ENCODE measurements around the gene GAB1.
A peak's percentile ranks its signal among the peaks of the same experiment; 100 is the strongest.

The GAB1 gene

DNA sequence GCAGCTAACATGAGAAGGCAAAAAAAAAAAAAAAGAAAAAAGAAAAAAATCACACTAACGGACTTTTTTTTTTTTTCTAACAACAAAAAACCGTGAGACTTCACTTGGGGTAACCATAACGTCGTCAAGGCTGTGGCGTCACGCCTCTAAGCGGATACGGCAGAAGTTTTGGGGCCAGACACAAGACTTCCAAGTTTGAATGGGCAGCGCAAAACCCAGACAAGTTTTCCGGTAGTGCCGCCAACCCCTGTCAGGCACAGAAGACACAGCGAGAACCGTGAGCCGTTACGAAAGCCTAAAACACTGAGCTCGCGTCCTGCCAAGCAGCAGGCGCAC, 176.3 kb downstream of the GAB1 start:
- ChIA-PET CTCF (interaction anchor here (0.6 kb wide), 1 partner anchor 611 kb away, joined by 4 read pairs; no protein-coding TSS in a partner anchor), POLR2A (interaction anchor here (0.6 to 1.2 kb wide), 6 partner anchors 10 to 528 kb away, joined by 3 to 6 read pairs (median 4); partner anchors contain the start of gene GAB1)
- no peaks in the 10 kb centered on the region for H3K4me1 ChIP-seq (ENCODE audit: control insufficient read depth, insufficient read depth, low read length)
- H3K4me3 ChIP-seq (ENCODE audit: low read depth, low read length) = peak overlapping the region; percentile 40
- H3K27ac ChIP-seq (ENCODE audit: extremely low read depth, low read depth, low read length) = no peak overlapping the region
- H3K36me3 ChIP-seq (ENCODE audit: control insufficient read depth in 2 of 2, insufficient read depth in 1 of 2, low read length in 2 of 2) = peaks cover 0 to 18% of the 10 kb centered on the region in 2 experiments; a peak in 2 of 3 replicates
- H3K9me3 ChIP-seq (ENCODE audit: control insufficient read depth, insufficient read depth, low read depth, low read length) = no peaks in the 10 kb centered on the region
- TF ChIP-seq BCL11B (tag by site-specific recombination; IDR thresholded peaks at IDR 0.05; ENCODE audit: low read depth) (no peak), ZNF561 (tag by site-specific recombination; IDR thresholded peaks at IDR 0.05; ENCODE audit: borderline replicate concordance) (no peak), ZNF645 (tag by site-specific recombination; IDR thresholded peaks at IDR 0.05) (no peak), IKZF3 (tag by site-specific recombination; IDR thresholded peaks at IDR 0.05) (no peak), ZNF335 (tag by site-specific recombination; conservative IDR thresholded peaks at IDR 0.05) (peak; percentile 79), ZNF174 (tag by site-specific recombination; IDR thresholded peaks at IDR 0.05) (no peak), SCRT2 (tag by site-specific recombination; IDR thresholded peaks at IDR 0.05) (no peak), ZNF629 (tag by site-specific recombination; IDR thresholded peaks at IDR 0.05) (peak; percentile 89), ZNF214 (tag by site-specific recombination; IDR thresholded peaks at IDR 0.05; ENCODE audit: borderline replicate concordance) (no peak), ZNF140 (tag by site-specific recombination; IDR thresholded peaks at IDR 0.05) (no peak), RBAK (tag by site-specific recombination; IDR thresholded peaks at IDR 0.05) (no peak), ZNF664 (tag by site-specific recombination; IDR thresholded peaks at IDR 0.05) (no peak), ZNF362 (tag by site-specific recombination; IDR thresholded peaks at IDR 0.05) (peak; percentile 87), ZNF311 (tag by site-specific recombination; IDR thresholded peaks at IDR 0.05; ENCODE audit: borderline replicate concordance) (no peak), ZNF18 (tag by site-specific recombination; IDR thresholded peaks at IDR 0.05) (no peak), ZNF830 (tag by site-specific recombination; IDR thresholded peaks at IDR 0.05; ENCODE audit: low read depth) (no peak), FEZF1 (tag by site-specific recombination; IDR thresholded peaks at IDR 0.05) (no peak), TRIM28 (IDR thresholded peaks at IDR 0.05; ENCODE audit: borderline replicate concordance, low read length) (no peak), ZNF692 (tag by site-specific recombination; IDR thresholded peaks at IDR 0.05) (no peak), ZBTB20 (tag by site-specific recombination; IDR thresholded peaks at IDR 0.05) (no peak), EGR2 (tag by site-specific recombination; IDR thresholded peaks at IDR 0.05; ENCODE audit: low read depth) (no peak), ZSCAN23 (tag by site-specific recombination; IDR thresholded peaks at IDR 0.05) (no peak), ZBTB17 (tag by site-specific recombination; IDR thresholded peaks at IDR 0.05) (no peak)
- TF ChIP-seq, protein P1, sequence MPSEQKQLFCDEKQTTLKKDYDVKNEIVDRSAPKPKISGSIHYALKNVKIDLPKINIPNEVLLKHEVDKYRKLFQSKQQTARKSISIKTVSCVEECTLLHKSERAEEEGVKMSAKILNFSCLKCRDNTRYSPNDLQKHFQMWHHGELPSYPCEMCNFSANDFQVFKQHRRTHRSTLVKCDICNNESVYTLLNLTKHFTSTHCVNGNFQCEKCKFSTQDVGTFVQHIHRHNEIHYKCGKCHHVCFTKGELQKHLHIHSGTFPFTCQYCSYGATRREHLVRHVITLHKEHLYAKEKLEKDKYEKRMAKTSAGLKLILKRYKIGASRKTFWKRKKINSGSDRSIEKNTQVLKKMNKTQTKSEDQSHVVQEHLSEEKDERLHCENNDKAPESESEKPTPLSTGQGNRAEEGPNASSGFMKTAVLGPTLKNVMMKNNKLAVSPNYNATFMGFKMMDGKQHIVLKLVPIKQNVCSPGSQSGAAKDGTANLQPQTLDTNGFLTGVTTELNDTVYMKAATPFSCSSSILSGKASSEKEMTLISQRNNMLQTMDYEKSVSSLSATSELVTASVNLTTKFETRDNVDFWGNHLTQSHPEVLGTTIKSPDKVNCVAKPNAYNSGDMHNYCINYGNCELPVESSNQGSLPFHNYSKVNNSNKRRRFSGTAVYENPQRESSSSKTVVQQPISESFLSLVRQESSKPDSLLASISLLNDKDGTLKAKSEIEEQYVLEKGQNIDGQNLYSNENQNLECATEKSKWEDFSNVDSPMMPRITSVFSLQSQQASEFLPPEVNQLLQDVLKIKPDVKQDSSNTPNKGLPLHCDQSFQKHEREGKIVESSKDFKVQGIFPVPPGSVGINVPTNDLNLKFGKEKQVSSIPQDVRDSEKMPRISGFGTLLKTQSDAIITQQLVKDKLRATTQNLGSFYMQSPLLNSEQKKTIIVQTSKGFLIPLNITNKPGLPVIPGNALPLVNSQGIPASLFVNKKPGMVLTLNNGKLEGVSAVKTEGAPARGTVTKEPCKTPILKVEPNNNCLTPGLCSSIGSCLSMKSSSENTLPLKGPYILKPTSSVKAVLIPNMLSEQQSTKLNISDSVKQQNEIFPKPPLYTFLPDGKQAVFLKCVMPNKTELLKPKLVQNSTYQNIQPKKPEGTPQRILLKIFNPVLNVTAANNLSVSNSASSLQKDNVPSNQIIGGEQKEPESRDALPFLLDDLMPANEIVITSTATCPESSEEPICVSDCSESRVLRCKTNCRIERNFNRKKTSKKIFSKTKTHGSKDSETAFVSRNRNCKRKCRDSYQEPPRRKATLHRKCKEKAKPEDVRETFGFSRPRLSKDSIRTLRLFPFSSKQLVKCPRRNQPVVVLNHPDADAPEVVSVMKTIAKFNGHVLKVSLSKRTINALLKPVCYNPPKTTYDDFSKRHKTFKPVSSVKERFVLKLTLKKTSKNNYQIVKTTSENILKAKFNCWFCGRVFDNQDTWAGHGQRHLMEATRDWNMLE (tag by site-specific recombination; conservative IDR thresholded peaks at IDR 0.05; ENCODE audit: low read depth) = no peak
- TF ChIP-seq, protein P2, sequence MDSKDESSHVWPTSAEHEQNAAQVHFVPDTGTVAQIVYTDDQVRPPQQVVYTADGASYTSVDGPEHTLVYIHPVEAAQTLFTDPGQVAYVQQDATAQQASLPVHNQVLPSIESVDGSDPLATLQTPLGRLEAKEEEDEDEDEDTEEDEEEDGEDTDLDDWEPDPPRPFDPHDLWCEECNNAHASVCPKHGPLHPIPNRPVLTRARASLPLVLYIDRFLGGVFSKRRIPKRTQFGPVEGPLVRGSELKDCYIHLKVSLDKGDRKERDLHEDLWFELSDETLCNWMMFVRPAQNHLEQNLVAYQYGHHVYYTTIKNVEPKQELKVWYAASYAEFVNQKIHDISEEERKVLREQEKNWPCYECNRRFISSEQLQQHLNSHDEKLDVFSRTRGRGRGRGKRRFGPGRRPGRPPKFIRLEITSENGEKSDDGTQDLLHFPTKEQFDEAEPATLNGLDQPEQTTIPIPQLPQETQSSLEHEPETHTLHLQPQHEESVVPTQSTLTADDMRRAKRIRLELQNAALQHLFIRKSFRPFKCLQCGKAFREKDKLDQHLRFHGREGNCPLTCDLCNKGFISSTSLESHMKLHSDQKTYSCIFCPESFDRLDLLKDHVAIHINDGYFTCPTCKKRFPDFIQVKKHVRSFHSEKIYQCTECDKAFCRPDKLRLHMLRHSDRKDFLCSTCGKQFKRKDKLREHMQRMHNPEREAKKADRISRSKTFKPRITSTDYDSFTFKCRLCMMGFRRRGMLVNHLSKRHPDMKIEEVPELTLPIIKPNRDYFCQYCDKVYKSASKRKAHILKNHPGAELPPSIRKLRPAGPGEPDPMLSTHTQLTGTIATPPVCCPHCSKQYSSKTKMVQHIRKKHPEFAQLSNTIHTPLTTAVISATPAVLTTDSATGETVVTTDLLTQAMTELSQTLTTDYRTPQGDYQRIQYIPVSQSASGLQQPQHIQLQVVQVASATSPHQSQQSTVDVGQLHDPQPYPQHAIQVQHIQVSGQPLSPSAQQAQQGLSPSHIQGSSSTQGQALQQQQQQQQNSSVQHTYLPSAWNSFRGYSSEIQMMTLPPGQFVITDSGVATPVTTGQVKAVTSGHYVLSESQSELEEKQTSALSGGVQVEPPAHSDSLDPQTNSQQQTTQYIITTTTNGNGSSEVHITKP (tag by site-specific recombination; IDR thresholded peaks at IDR 0.05) = no peak
